Inferior parietal cortex (tissue), 1 donor: ENCODE measurements around the gene RANBP3L.
"Not testable (repeated sequence)": the region's sequence is repeated elsewhere in the genome, so short reads cannot be mapped to it uniquely, and the experiment has no call there.

ENCODE experiments used
- DNase-seq: peaks from one replicate; pipeline ENCODE4 v3.0.0-alpha.2; 2016; ENCODE audit errors: extremely low spot score

The RANBP3L gene

DNA sequence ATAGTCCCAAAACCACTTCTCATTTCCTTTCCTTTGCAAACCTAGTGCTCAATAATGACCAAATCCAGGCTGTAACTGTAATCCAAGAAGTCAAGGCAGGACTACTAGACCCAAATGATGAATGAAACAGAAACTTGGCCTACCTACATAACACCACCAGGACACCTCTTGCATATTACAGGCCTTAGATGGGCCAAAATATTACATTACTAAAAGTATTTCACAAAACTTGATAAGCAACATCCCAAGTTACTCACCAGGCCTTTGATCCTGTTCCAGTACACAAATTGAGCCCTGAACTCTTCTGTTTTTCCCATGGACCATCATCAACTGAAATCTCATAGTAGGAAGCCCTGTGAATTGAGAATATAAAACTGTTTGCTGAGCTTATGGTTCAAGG lies 94.8 kb downstream of the RANBP3L start:
- DNase-seq = no peak

DNA sequence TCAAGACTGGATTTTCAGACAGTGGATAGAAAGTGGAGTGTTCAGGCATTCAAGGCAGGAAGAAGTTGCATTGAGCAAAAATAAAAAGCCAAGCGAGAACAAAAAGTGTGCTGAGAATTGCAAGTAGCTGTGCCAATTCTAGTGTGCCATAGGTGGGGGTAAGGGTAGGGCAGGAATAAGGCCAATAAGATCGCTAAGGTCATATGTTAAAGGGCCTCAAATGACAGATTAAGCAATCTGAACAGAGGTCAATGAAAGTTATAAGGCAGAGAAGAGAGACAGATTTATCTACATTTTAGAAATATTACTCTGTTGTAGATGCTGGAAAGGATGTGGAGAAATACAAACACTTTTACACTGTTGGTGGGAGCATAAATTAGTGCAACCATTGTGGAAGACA lies 96.4 kb downstream of the RANBP3L start:
- no peak for DNase-seq

DNA sequence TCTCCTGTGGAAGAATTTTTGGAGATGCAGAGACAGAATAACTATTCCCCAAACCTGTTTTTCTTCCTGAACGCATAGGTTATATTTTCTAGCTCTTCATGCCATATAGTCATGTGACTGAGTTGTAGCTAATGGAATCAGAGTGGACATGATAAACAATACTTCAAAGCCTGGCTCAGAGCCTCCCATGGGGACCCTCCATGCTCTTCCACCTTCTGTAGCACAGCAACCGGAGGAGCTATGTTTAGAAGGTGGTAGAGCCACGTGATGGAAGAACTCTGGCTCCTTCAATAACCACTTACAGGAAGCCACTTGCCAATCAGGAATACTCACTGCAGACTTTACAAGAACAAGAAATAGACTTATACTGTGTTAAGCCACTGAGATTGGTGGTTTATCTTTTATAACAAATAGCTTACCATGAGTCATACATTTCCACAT lies 99.2 kb downstream of the RANBP3L start:
- no peak for DNase-seq

DNA sequence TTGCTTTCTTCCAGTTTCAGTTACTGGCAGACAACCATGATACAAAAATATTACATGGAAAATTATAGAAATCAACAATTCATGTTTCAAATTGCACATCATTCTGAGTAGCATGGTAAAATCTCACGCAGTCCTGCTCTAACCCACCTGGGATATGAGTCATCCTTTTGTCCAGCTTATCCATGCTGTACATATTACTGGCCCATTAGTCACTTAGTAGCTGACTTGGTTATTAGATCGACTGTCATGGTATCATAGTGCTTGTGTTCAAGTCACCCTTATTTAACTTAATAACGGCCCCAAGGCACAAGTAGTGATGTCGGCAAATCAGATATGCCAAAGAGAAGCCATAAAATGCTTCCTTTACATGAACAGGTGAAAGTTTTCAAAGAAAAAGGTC lies 101.2 kb downstream of the RANBP3L start:
- no peak for DNase-seq

DNA sequence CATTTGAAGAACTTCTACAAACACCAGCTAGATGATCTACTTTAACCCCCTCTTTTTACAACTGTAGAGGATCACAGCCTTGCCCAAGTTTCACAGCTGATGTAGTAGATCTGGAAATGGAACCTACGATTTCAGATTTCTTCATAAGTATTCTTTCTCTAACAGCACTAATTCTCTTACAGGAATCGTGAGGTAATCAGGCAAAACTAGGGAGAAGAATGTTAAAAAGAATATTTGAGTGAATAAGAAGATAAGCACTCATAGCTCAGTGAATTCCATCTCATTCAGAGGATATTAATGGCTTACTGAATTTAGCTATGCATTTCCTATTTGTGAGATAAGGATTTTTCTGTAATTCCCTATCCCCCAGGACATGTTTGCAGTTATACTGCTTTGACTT lies 102.1 kb downstream of the RANBP3L start:
- no peak for DNase-seq

DNA sequence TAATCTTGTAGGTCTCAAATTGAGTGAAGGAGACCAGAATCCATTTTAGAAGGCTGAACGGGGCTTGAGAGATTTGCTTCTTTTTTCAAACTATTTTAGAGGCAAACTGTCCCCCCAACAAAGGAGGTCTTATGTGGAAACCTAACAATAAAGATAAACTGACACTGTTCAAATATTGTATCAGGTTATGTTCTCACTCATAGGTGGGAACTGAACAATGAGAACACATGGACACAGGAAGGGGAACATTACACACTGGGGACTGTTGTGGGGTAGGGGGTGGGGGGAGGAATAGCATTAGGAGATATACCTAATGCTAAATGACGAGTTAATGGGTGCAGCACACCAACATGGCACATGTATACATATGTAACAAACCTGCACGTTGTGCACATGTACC lies 102.9 kb downstream of the RANBP3L start:
- not testable (repeated sequence) for DNase-seq
